Measurements from ENCODE around the gene PSMA6. TPM values are rescaled to one million over a fixed set of nuclear protein-coding genes. Genes with fewer than 3 reads are reported as not detected.
A peak's percentile ranks its signal among the peaks of the same experiment; 100 is the strongest.

The PSMA6 gene
- total RNA-seq, 6 experiments from 2014 or later: 66.9 to 122 (median 81.1) TPM

DNA sequence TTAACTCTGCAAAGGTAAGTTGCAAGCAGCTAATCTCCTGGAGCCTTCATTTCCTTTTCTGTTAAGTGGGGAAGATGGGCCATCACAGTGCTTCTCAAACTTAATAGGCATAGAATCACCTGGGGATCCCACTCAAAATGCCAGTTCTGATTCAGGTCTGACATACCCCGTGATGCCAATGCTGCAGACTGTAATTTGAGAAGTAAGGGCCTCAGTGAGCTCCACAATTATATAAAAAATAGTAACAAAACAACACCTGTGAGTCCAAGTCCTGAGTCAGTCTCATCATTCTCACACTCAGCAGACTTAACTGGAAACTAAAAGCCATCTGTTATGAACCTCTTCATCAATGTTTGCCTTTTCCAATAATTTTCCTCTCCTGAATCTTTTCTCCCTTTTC is 10.8 kb upstream of the PSMA6 start:
- H3K36me3 ChIP-seq: no peaks in the 10 kb centered on the region
- H3K4me1 ChIP-seq: no peaks in the 10 kb centered on the region
- TF ChIP-seq, protein P1, sequence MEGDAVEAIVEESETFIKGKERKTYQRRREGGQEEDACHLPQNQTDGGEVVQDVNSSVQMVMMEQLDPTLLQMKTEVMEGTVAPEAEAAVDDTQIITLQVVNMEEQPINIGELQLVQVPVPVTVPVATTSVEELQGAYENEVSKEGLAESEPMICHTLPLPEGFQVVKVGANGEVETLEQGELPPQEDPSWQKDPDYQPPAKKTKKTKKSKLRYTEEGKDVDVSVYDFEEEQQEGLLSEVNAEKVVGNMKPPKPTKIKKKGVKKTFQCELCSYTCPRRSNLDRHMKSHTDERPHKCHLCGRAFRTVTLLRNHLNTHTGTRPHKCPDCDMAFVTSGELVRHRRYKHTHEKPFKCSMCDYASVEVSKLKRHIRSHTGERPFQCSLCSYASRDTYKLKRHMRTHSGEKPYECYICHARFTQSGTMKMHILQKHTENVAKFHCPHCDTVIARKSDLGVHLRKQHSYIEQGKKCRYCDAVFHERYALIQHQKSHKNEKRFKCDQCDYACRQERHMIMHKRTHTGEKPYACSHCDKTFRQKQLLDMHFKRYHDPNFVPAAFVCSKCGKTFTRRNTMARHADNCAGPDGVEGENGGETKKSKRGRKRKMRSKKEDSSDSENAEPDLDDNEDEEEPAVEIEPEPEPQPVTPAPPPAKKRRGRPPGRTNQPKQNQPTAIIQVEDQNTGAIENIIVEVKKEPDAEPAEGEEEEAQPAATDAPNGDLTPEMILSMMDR (IDR thresholded peaks at IDR 0.05): no peak
- no peak for TF ChIP-seq POLR2A (IDR thresholded peaks at IDR 0.05)
- no peaks in the 10 kb centered on the region for H3K27me3 ChIP-seq
- intact Hi-C loops (cut with DNase I): no loop called here
- no peaks in the 10 kb centered on the region for H3K9me3 ChIP-seq
- no peak for ATAC-seq
- H3K4me3 ChIP-seq: no peak overlapping the region
- no peak overlapping the region for H3K27ac ChIP-seq
- 100% methylated on average over 1 of the region's 1 CpG for WGBS (ENCODE audit: insufficient coverage, low coverage, low lambda C conversion rate, missing lambda C conversion rate)
- DNase-seq: no peak

DNA sequence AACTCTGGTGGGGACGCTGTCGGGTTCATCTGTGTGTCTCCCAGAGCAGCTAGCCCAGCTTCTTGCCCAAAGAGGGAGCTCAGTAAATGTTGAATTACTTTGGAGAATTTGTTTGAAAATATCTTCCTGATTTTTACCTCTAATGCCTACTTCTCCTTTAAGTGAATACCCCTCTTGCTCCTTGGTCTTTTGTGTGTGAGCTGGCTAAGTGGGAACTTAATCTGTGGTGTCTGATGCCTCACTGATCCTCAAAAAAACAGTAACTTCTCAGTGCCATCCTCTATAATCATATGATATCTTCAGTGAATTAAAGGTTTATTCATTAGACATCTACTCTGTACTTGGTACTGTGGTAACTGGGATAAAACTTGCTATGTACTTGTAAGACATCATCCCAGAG is 7.7 kb upstream of the PSMA6 start:
- ATAC-seq (no peak), DNase-seq (no peak)
- 100% methylated on average over 1 of the region's 2 CpGs for WGBS (ENCODE audit: insufficient coverage, low coverage, low lambda C conversion rate, missing lambda C conversion rate)
- no peaks in the 10 kb centered on the region for H3K36me3 ChIP-seq
- intact Hi-C loops (cut with DNase I): no loop called here
- no peak for TF ChIP-seq POLR2A (IDR thresholded peaks at IDR 0.05)
- TF ChIP-seq, protein P1 (IDR thresholded peaks at IDR 0.05): no peak
- H3K4me1 ChIP-seq: peaks cover 0 to 14% (median 5%) of the 10 kb centered on the region in 4 donors
- H3K4me3 ChIP-seq: no peak overlapping the region
- no peaks in the 10 kb centered on the region for H3K27me3 ChIP-seq
- no peaks in the 10 kb centered on the region for H3K9me3 ChIP-seq
- no peak overlapping the region for H3K27ac ChIP-seq

DNA sequence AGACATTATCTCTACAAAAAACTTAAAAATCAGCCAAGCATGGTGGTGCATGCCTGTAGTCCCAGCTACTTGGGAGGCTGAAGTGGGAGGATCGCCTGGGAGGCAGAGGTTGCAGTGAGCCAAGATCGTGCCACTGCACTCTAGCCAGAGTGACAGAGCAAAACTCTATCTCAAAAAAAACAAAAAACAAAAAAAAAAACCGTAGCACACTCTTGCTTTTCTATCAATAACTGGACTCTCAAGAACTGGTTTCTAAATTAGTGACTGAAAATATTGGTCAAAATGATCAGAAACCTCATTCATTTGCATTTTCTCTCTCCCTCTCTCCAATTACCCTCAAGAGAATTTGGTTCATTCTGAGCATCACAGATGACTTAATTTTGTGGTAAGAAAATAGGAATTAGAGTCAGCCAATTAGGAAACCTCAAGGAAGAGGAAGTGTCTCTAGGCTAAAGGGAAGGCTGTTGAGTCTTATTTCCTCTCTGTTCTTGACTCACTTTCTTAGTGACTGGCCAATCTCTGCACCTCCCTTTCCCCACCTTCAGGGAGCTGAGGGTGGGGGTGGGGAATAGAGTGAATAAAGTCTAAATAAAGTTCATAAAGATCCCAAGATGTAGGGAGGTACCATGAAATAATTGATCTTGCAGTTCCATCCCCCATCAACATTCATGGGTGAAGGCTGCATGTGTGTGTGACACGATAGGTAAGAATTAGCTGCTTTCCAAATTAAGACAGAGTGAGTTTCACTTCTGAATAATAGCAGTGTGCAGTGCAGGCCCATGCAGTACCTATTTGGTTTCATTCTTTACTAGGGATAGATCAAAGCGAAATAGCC is 6.8 kb upstream of the PSMA6 start:
- TF ChIP-seq, protein P1 (IDR thresholded peaks at IDR 0.05): no peak
- peak; percentile 20 for TF ChIP-seq POLR2A (IDR thresholded peaks at IDR 0.05)
- DNase-seq: no peak
- WGBS (ENCODE audit: insufficient coverage, low coverage, low lambda C conversion rate, missing lambda C conversion rate): 57% methylated on average over 3 of the region's 5 CpGs
- intact Hi-C loops (cut with DNase I): no loop called here
- Histone ChIP-seq H3K9me3 (no peaks in the 10 kb centered on the region), H3K27ac (peak overlapping the region in 1 of 3 donors; percentile 44), H3K4me3 (no peak overlapping the region), H3K4me1 (peaks cover 0 to 14% (median 5%) of the 10 kb centered on the region in 4 donors), H3K27me3 (no peaks in the 10 kb centered on the region), H3K36me3 (no peaks in the 10 kb centered on the region)
- ATAC-seq: peak; percentile 27 to 56 (median 48)

DNA sequence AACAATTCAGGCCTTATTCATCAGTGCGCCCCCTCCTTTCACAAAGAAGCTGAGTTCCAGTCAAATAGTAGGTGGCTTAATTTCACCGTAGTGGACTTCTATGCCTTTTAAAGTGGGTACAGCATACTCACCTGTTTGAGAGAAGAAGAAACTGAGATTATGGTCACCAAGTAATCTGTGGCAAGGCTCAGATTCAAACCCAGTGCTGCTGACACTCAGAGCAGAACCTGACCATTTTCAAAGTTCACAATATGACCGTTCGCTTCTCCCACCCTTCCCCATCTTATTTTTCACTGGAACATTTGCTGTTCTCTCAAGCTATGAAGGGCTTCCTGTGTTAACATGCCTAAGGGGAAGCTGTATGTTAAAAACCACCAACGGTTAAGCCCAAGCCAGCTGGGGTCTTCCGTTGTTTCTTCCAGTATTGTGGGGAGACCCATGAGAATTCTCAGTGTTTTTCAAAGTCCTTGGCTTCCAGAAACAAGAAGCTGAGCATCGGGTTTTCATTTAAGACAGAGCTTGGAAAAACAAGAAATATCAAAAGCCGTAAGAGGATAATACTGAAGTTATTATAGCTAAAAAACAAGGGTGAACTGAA is 6.1 kb upstream of the PSMA6 start:
- intact Hi-C loops (cut with DNase I): no loop called here
- ATAC-seq: peak in 1 of 4 donors; percentile 8
- H3K4me1 ChIP-seq: peaks cover 0 to 14% (median 5%) of the 10 kb centered on the region in 4 donors
- no peaks in the 10 kb centered on the region for H3K27me3 ChIP-seq
- H3K9me3 ChIP-seq: no peaks in the 10 kb centered on the region
- no peaks in the 10 kb centered on the region for H3K36me3 ChIP-seq
- peak overlapping the region in 1 of 3 donors; percentile 44 for H3K27ac ChIP-seq
- 61% methylated on average over 8 of the region's 8 CpGs for WGBS (ENCODE audit: insufficient coverage, low coverage, low lambda C conversion rate, missing lambda C conversion rate)
- no peak for DNase-seq
- TF ChIP-seq POLR2A (IDR thresholded peaks at IDR 0.05): no peak
- TF ChIP-seq, protein P1 (IDR thresholded peaks at IDR 0.05): no peak
- no peak overlapping the region for H3K4me3 ChIP-seq
